Stomach smooth muscle (tissue), 2 donors: Measurements from ENCODE around the gene SDHAF1.
A peak's percentile ranks its signal among the peaks of the same experiment; 100 is the strongest.

Experiments
- H3K27ac ChIP-seq: one replicate; pipeline ENCODE4 v1.7.0; 2013; ENCODE audit warnings: mild to moderate bottlenecking, low read length, inconsistent platforms
- H3K27me3 ChIP-seq, 2 donors: one replicate each; pipeline ENCODE4 v1.7.0; 2013; ENCODE audit warnings: low read length in 2 of 2; ENCODE audit not compliant: insufficient read depth in 2 of 2, control insufficient read depth in 1 of 2
- H3K36me3 ChIP-seq, 2 donors: one replicate each; pipeline ENCODE4 v1.7.0; 2013; ENCODE audit warnings: low read length in 2 of 2; ENCODE audit not compliant: control insufficient read depth in 2 of 2, insufficient read depth in 2 of 2
- H3K4me1 ChIP-seq: one replicate; pipeline ENCODE4 v1.7.0; 2013; ENCODE audit warnings: low read length; ENCODE audit not compliant: control insufficient read depth, insufficient read depth
- H3K4me3 ChIP-seq, 2 donors: one replicate each; pipeline ENCODE4 v1.7.0; 2013; ENCODE audit warnings: low read length in 2 of 2
- H3K9ac ChIP-seq, 2 donors: one replicate each; pipeline ENCODE4 v1.7.0; 2013; ENCODE audit warnings: low read length in 2 of 2, mild to moderate bottlenecking in 1 of 2
- H3K9me3 ChIP-seq, 2 donors: one replicate each; pipeline ENCODE4 v1.7.0; 2013; ENCODE audit warnings: low read length in 2 of 2; ENCODE audit not compliant: control insufficient read depth in 2 of 2
- donor health status: healthy.
- donor health status: Pancreatic carcinoma.

The SDHAF1 gene

GRCh38 chr19:35987571-35987896 lies 7.5 kb upstream of the SDHAF1 start:
- Histone ChIP-seq H3K9ac (no peak overlapping the region), H3K4me3 (no peak overlapping the region), H3K27ac (no peak overlapping the region), H3K36me3 (no peaks in the 10 kb centered on the region), H3K27me3 (peaks cover 21 to 24% of the 10 kb centered on the region in 2 donors), H3K4me1 (no peaks in the 10 kb centered on the region), H3K9me3 (no peaks in the 10 kb centered on the region)

GRCh38 chr19:35988824-35989223 lies 6.2 kb upstream of the SDHAF1 start:
- H3K36me3 ChIP-seq: no peaks in the 10 kb centered on the region
- H3K9me3 ChIP-seq: no peaks in the 10 kb centered on the region
- peaks cover 2% of the 10 kb centered on the region for H3K4me1 ChIP-seq
- no peak overlapping the region for H3K27ac ChIP-seq
- H3K27me3 ChIP-seq: peaks cover 19 to 24% of the 10 kb centered on the region in 2 donors
- H3K4me3 ChIP-seq: no peak overlapping the region
- H3K9ac ChIP-seq: no peak overlapping the region

GRCh38 chr19:35990156-35990555 lies 4.8 kb upstream of the SDHAF1 start:
- Histone ChIP-seq H3K4me3 (no peak overlapping the region), H3K9me3 (no peaks in the 10 kb centered on the region), H3K27ac (no peak overlapping the region), H3K9ac (no peak overlapping the region), H3K36me3 (no peaks in the 10 kb centered on the region), H3K27me3 (peaks cover 16 to 20% of the 10 kb centered on the region in 2 donors), H3K4me1 (peaks cover 8% of the 10 kb centered on the region)

GRCh38 chr19:35990771-35991730 lies 3.9 kb upstream of the SDHAF1 start:
- no peak overlapping the region for H3K4me3 ChIP-seq
- H3K27me3 ChIP-seq: peaks cover 7 to 14% of the 10 kb centered on the region in 2 donors
- no peak overlapping the region for H3K27ac ChIP-seq
- H3K4me1 ChIP-seq: peaks cover 12% of the 10 kb centered on the region
- H3K9ac ChIP-seq: no peak overlapping the region
- no peaks in the 10 kb centered on the region for H3K36me3 ChIP-seq
- no peaks in the 10 kb centered on the region for H3K9me3 ChIP-seq

GRCh38 chr19:35991731-35992450 lies 3.1 kb upstream of the SDHAF1 start:
- H3K9me3 ChIP-seq: no peaks in the 10 kb centered on the region
- no peaks in the 10 kb centered on the region for H3K36me3 ChIP-seq
- H3K4me3 ChIP-seq: no peak overlapping the region
- no peak overlapping the region for H3K27ac ChIP-seq
- peaks cover 21% of the 10 kb centered on the region for H3K4me1 ChIP-seq
- H3K27me3 ChIP-seq: peaks cover 0 to 6% of the 10 kb centered on the region in 2 donors
- no peak overlapping the region for H3K9ac ChIP-seq

- Histone ChIP-seq H3K36me3 (peaks cover 0 to 2% of the 10 kb centered on the region in 2 donors), H3K9me3 (no peaks in the 10 kb centered on the region), H3K4me1 (peaks cover 23% of the 10 kb centered on the region), H3K4me3 (no peak overlapping the region), H3K9ac (no peak overlapping the region), H3K27ac (no peak overlapping the region), H3K27me3 (peaks cover 0 to 6% of the 10 kb centered on the region in 2 donors)
These were observed 1.9 kb upstream of the SDHAF1 start for GRCh38 chr19:35992907-35993765.

- Histone ChIP-seq H3K9ac (peak overlapping the region in 1 of 2 donors; percentile 51), H3K9me3 (no peaks in the 10 kb centered on the region), H3K27ac (no peak overlapping the region), H3K4me1 (peaks cover 28% of the 10 kb centered on the region), H3K27me3 (peaks cover 0 to 6% of the 10 kb centered on the region in 2 donors), H3K4me3 (peak overlapping the region; percentile 49 to 91), H3K36me3 (peaks cover 0 to 2% of the 10 kb centered on the region in 2 donors)
These were observed 927 bp upstream of the SDHAF1 start for GRCh38 chr19:35993923-35994598.

GRCh38 chr19:35996777-35997176 lies 1.8 kb downstream of the SDHAF1 start:
- H3K36me3 ChIP-seq: peaks cover 6 to 7% of the 10 kb centered on the region in 2 donors
- peak overlapping the region in 1 of 2 donors; percentile 51 for H3K9ac ChIP-seq
- peak overlapping the region; percentile 25 to 91 for H3K4me3 ChIP-seq
- H3K27ac ChIP-seq: peak overlapping the region; percentile 79
- H3K9me3 ChIP-seq: no peaks in the 10 kb centered on the region
- no peaks in the 10 kb centered on the region for H3K27me3 ChIP-seq
- peaks cover 36% of the 10 kb centered on the region for H3K4me1 ChIP-seq

GRCh38 chr19:36001605-36002004 lies 6.6 kb downstream of the SDHAF1 start:
- H3K4me1 ChIP-seq: peaks cover 18% of the 10 kb centered on the region
- H3K27me3 ChIP-seq: no peaks in the 10 kb centered on the region
- H3K9me3 ChIP-seq: no peaks in the 10 kb centered on the region
- no peak overlapping the region for H3K9ac ChIP-seq
- H3K27ac ChIP-seq: no peak overlapping the region
- no peak overlapping the region for H3K4me3 ChIP-seq
- peaks cover 9% of the 10 kb centered on the region in 2 donors for H3K36me3 ChIP-seq

GRCh38 chr19:36003284-36003683 lies 8.3 kb downstream of the SDHAF1 start:
- Histone ChIP-seq H3K4me3 (no peak overlapping the region), H3K4me1 (peaks cover 15% of the 10 kb centered on the region), H3K9me3 (no peaks in the 10 kb centered on the region), H3K9ac (no peak overlapping the region), H3K36me3 (peaks cover 6 to 9% of the 10 kb centered on the region in 2 donors), H3K27me3 (no peaks in the 10 kb centered on the region), H3K27ac (no peak overlapping the region)
